ENCODE measurements around the gene PDK2.

The PDK2 gene

DNA sequence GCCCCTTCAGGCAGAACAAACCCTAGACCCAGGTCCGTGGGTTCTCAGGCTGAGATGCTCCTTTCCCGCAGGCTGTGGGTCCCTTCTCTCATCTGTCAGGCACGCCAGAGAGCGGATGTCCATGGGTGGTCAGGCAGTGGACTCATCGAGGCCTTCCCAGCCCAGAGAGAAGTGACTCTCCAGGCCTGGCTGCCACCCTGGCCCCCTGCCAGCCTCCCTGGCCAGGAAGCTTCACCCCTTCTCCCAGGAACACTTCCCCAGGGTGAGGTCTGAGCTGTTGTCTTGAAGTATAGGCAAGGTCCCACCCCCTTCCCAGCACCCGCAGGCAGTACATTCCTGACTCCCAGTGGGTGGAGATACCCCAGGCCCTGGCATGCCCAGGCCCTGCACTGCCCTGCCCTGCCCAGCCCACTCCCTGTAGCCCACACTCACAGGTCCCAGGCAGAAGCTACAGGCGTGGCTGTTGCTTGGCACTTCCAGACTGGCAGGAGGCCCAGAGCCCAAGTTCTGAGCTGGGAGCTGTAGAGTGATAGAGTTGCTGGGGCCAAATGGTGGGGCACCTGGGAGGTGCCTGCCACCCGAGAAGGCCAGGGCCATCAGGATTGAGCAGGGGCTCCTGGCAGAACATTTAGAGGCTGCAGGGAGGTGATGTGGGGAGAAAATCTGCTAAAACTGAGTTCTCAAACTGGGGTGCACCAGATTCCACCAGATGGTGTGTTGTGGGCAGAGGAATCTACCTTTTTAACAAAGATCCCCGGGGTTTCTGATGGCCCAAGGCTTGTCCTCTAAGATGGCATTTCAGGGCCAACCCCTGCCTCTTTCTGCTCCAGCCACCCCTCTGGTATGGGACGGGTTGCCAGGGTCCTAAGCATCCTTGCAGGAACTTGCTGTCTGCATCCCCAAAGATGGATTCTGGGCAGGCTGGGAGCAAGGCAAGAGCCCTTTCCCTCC lies 32.6 kb upstream of the PDK2 start:
- peak; percentile 78 for DNase-seq (ENCODE audit: low read depth)
- TF ChIP-seq, protein P1, sequence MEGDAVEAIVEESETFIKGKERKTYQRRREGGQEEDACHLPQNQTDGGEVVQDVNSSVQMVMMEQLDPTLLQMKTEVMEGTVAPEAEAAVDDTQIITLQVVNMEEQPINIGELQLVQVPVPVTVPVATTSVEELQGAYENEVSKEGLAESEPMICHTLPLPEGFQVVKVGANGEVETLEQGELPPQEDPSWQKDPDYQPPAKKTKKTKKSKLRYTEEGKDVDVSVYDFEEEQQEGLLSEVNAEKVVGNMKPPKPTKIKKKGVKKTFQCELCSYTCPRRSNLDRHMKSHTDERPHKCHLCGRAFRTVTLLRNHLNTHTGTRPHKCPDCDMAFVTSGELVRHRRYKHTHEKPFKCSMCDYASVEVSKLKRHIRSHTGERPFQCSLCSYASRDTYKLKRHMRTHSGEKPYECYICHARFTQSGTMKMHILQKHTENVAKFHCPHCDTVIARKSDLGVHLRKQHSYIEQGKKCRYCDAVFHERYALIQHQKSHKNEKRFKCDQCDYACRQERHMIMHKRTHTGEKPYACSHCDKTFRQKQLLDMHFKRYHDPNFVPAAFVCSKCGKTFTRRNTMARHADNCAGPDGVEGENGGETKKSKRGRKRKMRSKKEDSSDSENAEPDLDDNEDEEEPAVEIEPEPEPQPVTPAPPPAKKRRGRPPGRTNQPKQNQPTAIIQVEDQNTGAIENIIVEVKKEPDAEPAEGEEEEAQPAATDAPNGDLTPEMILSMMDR (conservative IDR thresholded peaks at IDR 0.05; ENCODE audit: control insufficient read depth, insufficient read depth, low read depth, low read length): no peak
- H3K4me3 ChIP-seq (ENCODE audit: control insufficient read depth, low read depth, low read length): no peak overlapping the region

GRCh38 chr17:50063561-50064252 lies 31.4 kb upstream of the PDK2 start:
- DNase-seq (ENCODE audit: low read depth): peak; percentile 60
- TF ChIP-seq, protein P1 (conservative IDR thresholded peaks at IDR 0.05; ENCODE audit: control insufficient read depth, insufficient read depth, low read depth, low read length): no peak
- no peak overlapping the region for H3K4me3 ChIP-seq (ENCODE audit: control insufficient read depth, low read depth, low read length)

- H3K4me3 ChIP-seq (ENCODE audit: control insufficient read depth, low read depth, low read length): no peak overlapping the region
- TF ChIP-seq, protein P1 (conservative IDR thresholded peaks at IDR 0.05; ENCODE audit: control insufficient read depth, insufficient read depth, low read depth, low read length): no peak
- DNase-seq (ENCODE audit: low read depth): peak; percentile 96
These were observed 30.7 kb upstream of the PDK2 start for GRCh38 chr17:50064253-50065001.

DNA sequence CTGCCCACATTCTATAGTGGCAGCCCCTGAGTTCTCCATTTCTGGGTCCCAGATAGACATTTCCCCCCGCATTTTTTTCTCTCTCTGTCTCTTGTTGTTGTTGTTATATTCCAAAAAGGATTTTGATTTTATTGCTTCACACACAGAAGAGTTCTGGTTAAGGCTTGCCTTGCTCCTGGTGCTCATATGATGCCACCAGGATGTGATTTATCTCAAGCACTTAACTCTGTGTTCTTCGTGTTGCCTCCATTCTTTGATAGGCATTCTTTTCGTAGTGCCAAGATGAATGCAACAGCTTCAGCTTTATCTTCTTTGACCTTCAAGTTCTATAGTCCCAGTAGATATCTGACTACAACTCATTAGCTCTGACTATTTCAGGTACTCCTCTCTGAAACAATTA lies 30.1 kb upstream of the PDK2 start:
- H3K4me3 ChIP-seq (ENCODE audit: control insufficient read depth, low read depth, low read length): no peak overlapping the region
- DNase-seq (ENCODE audit: low read depth): no peak
- TF ChIP-seq, protein P1 (conservative IDR thresholded peaks at IDR 0.05; ENCODE audit: control insufficient read depth, insufficient read depth, low read depth, low read length): no peak

DNA sequence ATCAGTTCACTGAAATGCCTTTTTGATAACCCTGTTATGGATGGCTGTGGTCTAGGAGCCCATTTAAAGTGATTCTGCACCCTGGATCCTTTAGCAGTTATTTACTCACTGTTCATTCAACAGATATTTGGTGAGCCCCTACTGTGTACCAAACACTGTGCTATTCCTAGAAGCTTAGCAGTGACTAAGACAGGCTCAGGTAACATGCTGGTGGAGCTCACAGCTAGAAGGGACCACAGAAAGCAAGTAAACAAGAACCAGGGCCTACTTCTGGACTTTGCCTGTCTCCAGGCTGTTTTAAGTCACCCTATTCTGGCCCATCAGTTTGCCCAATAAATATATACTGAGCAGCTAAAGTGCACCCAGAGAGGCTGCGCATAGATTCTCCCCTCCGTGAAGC lies 28.2 kb upstream of the PDK2 start:
- no peak overlapping the region for H3K4me3 ChIP-seq (ENCODE audit: control insufficient read depth, low read depth, low read length)
- TF ChIP-seq, protein P1 (conservative IDR thresholded peaks at IDR 0.05; ENCODE audit: control insufficient read depth, insufficient read depth, low read depth, low read length): no peak
- no peak for DNase-seq (ENCODE audit: low read depth)

DNA sequence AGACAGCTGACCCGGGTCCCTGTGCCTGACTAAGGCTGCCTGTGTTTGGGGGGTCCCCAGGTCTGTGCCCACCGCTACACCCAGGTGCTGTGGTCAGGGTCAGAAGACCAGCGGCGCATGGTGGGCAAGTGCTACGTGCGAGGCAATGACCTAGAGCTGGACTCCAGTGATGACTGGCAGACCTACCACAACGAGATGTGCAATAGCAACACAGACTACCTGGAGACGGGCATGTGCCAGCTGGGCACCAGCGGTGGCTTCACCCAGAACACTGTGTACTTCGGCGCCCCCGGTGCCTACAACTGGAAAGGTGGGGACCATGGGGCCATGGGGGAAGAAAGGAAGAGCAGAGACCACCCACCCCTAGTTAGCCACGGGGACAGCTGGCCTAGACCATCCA lies 27.2 kb upstream of the PDK2 start:
- TF ChIP-seq, protein P1 (conservative IDR thresholded peaks at IDR 0.05; ENCODE audit: control insufficient read depth, insufficient read depth, low read depth, low read length): no peak

More for the DNA sequence above, 27.2 kb upstream of the PDK2 start:
- H3K4me3 ChIP-seq (ENCODE audit: control insufficient read depth, low read depth, low read length): no peak overlapping the region
- DNase-seq (ENCODE audit: low read depth): no peak

All from fibroblast of mammary gland (primary cell).